RWPE1 (cell line): Measurements from ENCODE around the gene MIB2.
"Not testable (repeated sequence)": the region's sequence is repeated elsewhere in the genome, so short reads cannot be mapped to it uniquely, and the experiment has no call there.

Source experiments
- CTCF ChIA-PET: fragments of 350-600 bp; sonication (Branson Sonifier 250); formaldehyde crosslinking; extraction: SDS; loops from one replicate; lab custom pipeline; 2021; lab: Yijun Ruan, JAX
- POLR2A ChIA-PET: fragments of 400-600 bp; formaldehyde crosslinking; extraction: SDS; loops from one replicate; lab custom pipeline; 2020; ENCODE audit warnings: antibody characterized with exemption; ENCODE audit not compliant: low non-redundant PET; lab: Yijun Ruan, JAX
- DNase-seq: peaks from one replicate; pipeline ENCODE4 v3.0.0; 2012; ENCODE audit warnings: low spot score
- H3K27ac ChIP-seq: fragments of 450-650 bp; 2 replicates; pipeline ENCODE4 v1.5.1; 2017
- CTCF ChIP-seq: fragments of 450-650 bp; conservative IDR thresholded peaks from 2 replicates; pipeline ENCODE4 v1.5.1; 2017; ENCODE audit warnings: low read depth, mild to moderate bottlenecking

MIB2 gene

GRCh38 chr1:1640081-1640480 is 24.8 kb downstream of the MIB2 start:
- CTCF ChIA-PET, H3K27ac ChIP-seq, DNase-seq, POLR2A ChIA-PET: not testable (repeated sequence)

GRCh38 chr1:1640711-1641461 is 25.6 kb downstream of the MIB2 start:
- H3K27ac ChIP-seq, CTCF ChIA-PET, DNase-seq, POLR2A ChIA-PET: not testable (repeated sequence)

GRCh38 chr1:1646326-1646725 is 31.0 kb downstream of the MIB2 start:
- POLR2A ChIA-PET, CTCF ChIA-PET, DNase-seq, H3K27ac ChIP-seq: not testable (repeated sequence)

GRCh38 chr1:1647567-1648241 is 32.4 kb downstream of the MIB2 start:
- POLR2A ChIA-PET, DNase-seq: not testable (repeated sequence)

GRCh38 chr1:1648265-1648664 is 33.0 kb downstream of the MIB2 start:
- POLR2A ChIA-PET, DNase-seq, CTCF ChIA-PET: not testable (repeated sequence)

More at GRCh38 chr1:1647567-1648241, 32.4 kb downstream of the MIB2 start:
- H3K27ac ChIP-seq, CTCF ChIA-PET: not testable (repeated sequence)

GRCh38 chr1:1658583-1659549 is 43.6 kb downstream of the MIB2 start, which contains the start of gene CDK11B:
Gene CDK11B, minus strand, starts transcription at chr1:1659004. Its CDS starts 1,519 bp downstream, at chr1:1657485.
- POLR2A ChIA-PET, CTCF ChIA-PET: not testable (repeated sequence)
- peak; percentile 47 for TF ChIP-seq CTCF
- H3K27ac ChIP-seq: peak within 1 kb of the TSS; percentile 98
- DNase-seq: peak; percentile 96

More at GRCh38 chr1:1648265-1648664, 33.0 kb downstream of the MIB2 start:
- H3K27ac ChIP-seq: not testable (repeated sequence)

GRCh38 chr1:1662392-1662791 is 47.1 kb downstream of the MIB2 start:
- H3K27ac ChIP-seq, DNase-seq, CTCF ChIA-PET: not testable (repeated sequence)
- POLR2A ChIA-PET: interaction anchor here (0.5 kb wide), 1 partner anchor 24 kb away, joined by 3 read pairs; no protein-coding TSS in a partner anchor

- H3K27ac ChIP-seq: peak overlapping the region; percentile 23; the same call in 1 of the 2 replicates
- CTCF ChIA-PET, DNase-seq, POLR2A ChIA-PET: not testable (repeated sequence)
These were observed 47.7 kb downstream of the MIB2 start for GRCh38 chr1:1662830-1663560.

- DNase-seq, H3K27ac ChIP-seq, POLR2A ChIA-PET: not testable (repeated sequence)
- CTCF ChIA-PET: interaction anchor here (1.8 kb wide), 1 partner anchor 15 kb away, joined by 7 read pairs; no protein-coding TSS in a partner anchor
These were observed 49.0 kb downstream of the MIB2 start for GRCh38 chr1:1664318-1664717.
